Eye (tissue), 1 donor: Measurements from ENCODE around the gene PCYT2.

Experiments
- DNase-seq: peaks from one replicate; pipeline ENCODE4 v3.0.0-alpha.2; 2015

The PCYT2 gene

GRCh38 chr17:81942167-81942553 is 31.0 kb upstream of the PCYT2 start:
- DNase-seq, result no peak

- peak; percentile 76 for DNase-seq
These were observed 30.4 kb upstream of the PCYT2 start for GRCh38 chr17:81941484-81942166.

GRCh38 chr17:81940538-81941483 is 29.6 kb upstream of the PCYT2 start:
- DNase-seq, result no peak

- no peak for DNase-seq
These were observed 28.7 kb upstream of the PCYT2 start for GRCh38 chr17:81939881-81940385.

GRCh38 chr17:81939218-81939617 is 28.0 kb upstream of the PCYT2 start:
- no peak for DNase-seq

- DNase-seq, result no peak
These were observed 24.5 kb upstream of the PCYT2 start for GRCh38 chr17:81935709-81936084.

- no peak for DNase-seq
These were observed 23.9 kb upstream of the PCYT2 start for GRCh38 chr17:81934850-81935708.

- DNase-seq, result no peak
These were observed 23.0 kb upstream of the PCYT2 start for GRCh38 chr17:81934098-81934757.

- no peak for DNase-seq
These were observed 22.0 kb upstream of the PCYT2 start for GRCh38 chr17:81933178-81933699.

GRCh38 chr17:81932333-81932983 is 21.3 kb upstream of the PCYT2 start:
- DNase-seq, result no peak

- no peak for DNase-seq
These were observed 20.5 kb upstream of the PCYT2 start for GRCh38 chr17:81931557-81932332.

- no peak for DNase-seq
These were observed 20.0 kb upstream of the PCYT2 start for GRCh38 chr17:81931189-81931556.

- DNase-seq, result no peak
These were observed 19.2 kb upstream of the PCYT2 start for GRCh38 chr17:81930142-81931125.

- DNase-seq, result no peak
These were observed 18.3 kb upstream of the PCYT2 start for GRCh38 chr17:81929253-81930141.

GRCh38 chr17:81928544-81929252 is 17.5 kb upstream of the PCYT2 start:
- DNase-seq, result peak; percentile 49

GRCh38 chr17:81927653-81928543 is 16.7 kb upstream of the PCYT2 start, which contains the start of gene MAFG:
Gene MAFG, minus strand, starts transcription at chr17:81927735. Its CDS starts 4,550 bp downstream, at chr17:81923185.
- peak; percentile 99 for DNase-seq
